Stimulated activated CD8-positive, alpha-beta memory T cell treated with anti-CD3 and anti-CD28 coated beads, Interleukin-15, amount 100 ng/mL, for 24 hours (primary cell): ENCODE measurements around the gene TMEM94.

Experiments
- DNase-seq: peaks from one replicate; pipeline ENCODE4 v3.0.0-alpha.2; 2020; ENCODE audit warnings: low read depth

Gene TMEM94

GRCh38 chr17:75525806-75526554, 69.5 kb downstream of the TMEM94 start:
- no peak for DNase-seq

- no peak for DNase-seq
These were observed 70.3 kb downstream of the TMEM94 start for GRCh38 chr17:75526555-75527270.

- DNase-seq: no peak
These were observed 74.6 kb downstream of the TMEM94 start for GRCh38 chr17:75530837-75531720.

- no peak for DNase-seq
These were observed 75.3 kb downstream of the TMEM94 start for GRCh38 chr17:75531721-75532072.

GRCh38 chr17:75535119-75535537, 78.7 kb downstream of the TMEM94 start:
- DNase-seq: no peak

- DNase-seq: no peak
These were observed 79.4 kb downstream of the TMEM94 start for GRCh38 chr17:75535871-75536270.

- DNase-seq: no peak
These were observed 79.9 kb downstream of the TMEM94 start for GRCh38 chr17:75536366-75536765.

- DNase-seq: no peak
These were observed 83.7 kb downstream of the TMEM94 start for GRCh38 chr17:75539967-75540729.

- no peak for DNase-seq
These were observed 84.6 kb downstream of the TMEM94 start for GRCh38 chr17:75540923-75541503.

- DNase-seq: no peak
These were observed 85.8 kb downstream of the TMEM94 start for GRCh38 chr17:75542229-75542628.

GRCh38 chr17:75542728-75543336, 86.4 kb downstream of the TMEM94 start:
- DNase-seq: no peak

- no peak for DNase-seq
These were observed 87.8 kb downstream of the TMEM94 start for GRCh38 chr17:75544250-75544649.

GRCh38 chr17:75546181-75546580, 89.7 kb downstream of the TMEM94 start:
- no peak for DNase-seq

GRCh38 chr17:75547091-75547490, 90.7 kb downstream of the TMEM94 start:
- no peak for DNase-seq

- no peak for DNase-seq
These were observed 92.4 kb downstream of the TMEM94 start for GRCh38 chr17:75548813-75549212.
